GM19099 (cell line): ENCODE results near the gene PNPLA3.

Experiments used
- POLR2A ChIP-seq: IDR thresholded peaks from 3 replicates; pipeline ENCODE4 v1.6.1; 2011; ENCODE audit warnings: low read depth; ENCODE audit not compliant: insufficient read length; ENCODE audit errors: extremely low read depth

The PNPLA3 gene

GRCh38 chr22:43884600-43885318 is 38.8 kb upstream of the PNPLA3 start:
- no peak for TF ChIP-seq POLR2A

DNA sequence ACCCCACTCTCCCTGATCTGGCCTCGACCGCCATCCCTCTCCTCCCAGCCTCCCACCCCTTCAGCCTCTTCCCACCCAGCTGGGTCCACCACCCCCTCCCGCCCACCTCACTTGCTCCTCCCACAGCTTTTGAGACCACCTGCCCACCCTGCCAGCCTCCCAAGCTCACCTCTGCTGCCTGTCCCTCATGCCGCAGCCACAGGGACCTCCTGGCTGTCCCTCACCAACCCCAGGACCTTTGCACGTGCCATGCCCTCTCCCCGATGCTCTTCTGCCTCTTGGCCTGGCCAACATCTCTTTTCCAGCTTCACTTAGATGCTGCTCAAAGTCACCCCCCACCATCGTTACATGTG is 38.3 kb upstream of the PNPLA3 start:
- TF ChIP-seq POLR2A, result no peak

- no peak for TF ChIP-seq POLR2A
Observed at GRCh38 chr22:43885786-43886185, 37.8 kb upstream of the PNPLA3 start.

DNA sequence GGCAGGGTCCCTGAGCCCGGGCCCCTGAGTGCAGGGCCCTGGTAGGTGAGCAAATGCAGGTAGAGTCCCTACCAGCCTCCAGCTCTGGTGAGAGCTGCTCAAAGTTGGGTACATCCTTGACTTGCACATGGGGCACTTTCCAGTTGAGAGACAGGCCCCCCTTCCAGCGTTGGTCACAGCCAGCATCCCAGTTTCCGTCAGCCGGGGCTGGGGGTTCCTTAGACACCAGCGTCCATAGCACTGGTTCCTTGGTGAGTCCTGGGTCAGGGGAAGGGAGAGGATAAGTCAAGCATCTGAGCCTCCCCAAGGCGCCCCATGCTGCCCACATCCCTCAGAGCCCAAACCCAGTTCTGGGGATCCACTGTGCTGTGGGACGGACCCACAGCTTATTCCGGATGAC is 37.4 kb upstream of the PNPLA3 start:
- TF ChIP-seq POLR2A, result no peak

DNA sequence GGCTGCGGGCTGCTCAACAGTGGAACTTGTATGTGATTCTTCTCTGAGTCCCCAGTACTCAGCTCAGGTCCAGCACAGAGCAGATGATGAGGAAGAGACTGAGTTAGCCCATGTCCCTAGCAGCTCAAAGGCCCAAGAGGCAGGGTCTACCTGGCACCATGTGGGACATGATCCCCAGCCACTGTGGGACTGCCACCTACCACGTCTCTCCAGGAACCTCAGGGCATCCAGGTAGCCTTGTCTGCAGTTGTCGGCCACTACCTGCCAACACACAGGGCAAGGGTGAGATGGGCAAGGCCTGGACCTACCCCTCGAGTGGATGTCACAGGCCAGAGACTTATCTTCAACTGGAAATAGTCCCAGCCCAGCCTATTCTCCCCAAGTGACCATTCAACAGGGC is 36.2 kb upstream of the PNPLA3 start:
- no peak for TF ChIP-seq POLR2A

GRCh38 chr22:43888740-43889139 is 34.9 kb upstream of the PNPLA3 start:
- no peak for TF ChIP-seq POLR2A

- no peak for TF ChIP-seq POLR2A
Observed at GRCh38 chr22:43889201-43889859, 34.3 kb upstream of the PNPLA3 start.

- no peak for TF ChIP-seq POLR2A
Observed at GRCh38 chr22:43889860-43890253, 33.7 kb upstream of the PNPLA3 start.

DNA sequence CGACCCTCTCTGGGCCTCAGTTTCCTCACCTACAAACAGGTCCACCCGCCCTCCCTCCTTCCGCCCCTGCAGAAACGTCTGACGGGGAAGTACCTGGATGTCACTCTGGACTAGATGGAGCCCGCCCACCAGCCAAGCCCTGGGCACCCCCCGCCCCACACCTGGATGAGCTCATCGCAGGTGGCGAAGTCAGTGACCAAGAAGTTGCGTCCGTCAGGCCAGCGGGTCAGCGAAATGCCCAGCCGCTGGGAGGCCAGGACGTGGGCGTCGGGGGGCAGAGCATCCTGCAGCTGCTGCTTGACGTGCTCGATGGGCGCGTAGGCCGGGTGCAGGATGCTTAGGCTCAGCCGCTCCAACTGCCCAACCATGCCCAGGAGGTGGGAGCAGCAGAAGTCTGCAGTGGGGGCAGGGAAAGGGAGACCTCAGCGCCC is 32.7 kb upstream of the PNPLA3 start:
- no peak for TF ChIP-seq POLR2A

DNA sequence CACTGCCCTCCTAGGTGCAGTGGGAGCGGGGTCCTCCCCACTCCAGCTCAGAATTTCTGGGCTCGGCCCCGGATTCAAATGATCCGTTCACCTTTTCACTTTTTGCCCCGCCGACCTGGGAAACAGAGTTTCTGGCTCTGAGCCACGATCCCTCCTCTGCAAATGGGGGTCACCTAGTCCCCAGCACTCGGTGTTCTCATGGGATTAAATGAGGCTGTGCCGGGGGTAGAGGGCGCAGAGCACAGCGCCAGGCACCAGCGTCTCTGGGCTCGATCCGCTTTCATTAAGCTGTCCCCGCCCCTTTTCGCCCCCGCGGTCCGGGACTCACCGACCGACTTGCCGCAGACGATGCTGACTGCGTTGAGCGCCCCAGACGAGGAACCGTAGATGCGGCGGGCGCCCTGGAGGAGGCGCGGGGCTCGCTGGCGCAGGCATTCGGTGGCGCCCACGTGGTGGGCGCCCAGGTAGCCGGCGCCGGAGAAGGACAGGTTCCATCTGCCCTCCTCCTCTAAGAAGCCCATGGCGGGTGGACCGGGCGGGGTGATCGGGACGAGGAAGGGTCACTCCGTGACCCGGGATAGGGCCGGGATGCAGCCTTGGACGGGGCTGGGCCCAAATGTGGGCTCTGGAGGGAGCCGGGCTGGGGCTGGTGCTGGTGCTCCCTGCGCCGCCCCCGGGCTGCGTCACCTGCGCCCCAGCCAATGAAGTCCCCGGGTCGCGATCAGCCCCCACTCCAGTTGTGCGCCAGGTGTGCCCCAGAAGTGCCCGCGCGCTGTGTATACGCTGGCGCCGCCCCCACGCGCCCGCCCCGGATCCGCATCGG is 32.0 kb upstream of the PNPLA3 start, which contains the start of gene PNPLA5:
PNPLA5 (minus strand) TSS at position 654 of the 823 bp plus-strand sequence; CDS start at position 521, 133 bp downstream.
- no peak for TF ChIP-seq POLR2A

GRCh38 chr22:43892183-43892894 is 31.3 kb upstream of the PNPLA3 start:
- TF ChIP-seq POLR2A, result no peak

GRCh38 chr22:43893266-43893665 is 30.3 kb upstream of the PNPLA3 start:
- TF ChIP-seq POLR2A, result no peak

GRCh38 chr22:43894122-43894521 is 29.5 kb upstream of the PNPLA3 start:
- no peak for TF ChIP-seq POLR2A

- no peak for TF ChIP-seq POLR2A
Observed at GRCh38 chr22:43895986-43896645, 27.5 kb upstream of the PNPLA3 start.
